GM10248 (cell line): ENCODE results near the gene LRRC73.

Experiments
- CTCF ChIA-PET: fragments of 300-600 bp; sonication (Branson Sonifier 250); formaldehyde crosslinking; extraction: SDS; loops from one replicate; lab custom pipeline; 2021; ENCODE audit warnings: antibody characterized with exemption; lab: Yijun Ruan, JAX
- POLR2A ChIA-PET: fragments of 350-650 bp; sonication (Branson Sonifier 250); formaldehyde crosslinking; extraction: SDS; loops from one replicate; lab custom pipeline; 2020; ENCODE audit warnings: antibody characterized with exemption; lab: Yijun Ruan, JAX
- DNase-seq: peaks from one replicate; pipeline ENCODE4 v3.0.0; 2012; ENCODE audit errors: extremely low spot score
- CTCF ChIP-seq: IDR thresholded peaks from 2 replicates; pipeline ENCODE4 v1.5.1; 2012; ENCODE audit warnings: mild to moderate bottlenecking, low read depth; ENCODE audit errors: extremely low read depth, missing control alignments, control extremely low read depth

The LRRC73 gene

GRCh38 chr6:43521836-43522235 lies 11.7 kb upstream of the LRRC73 start:
- no peak for TF ChIP-seq CTCF
- POLR2A ChIA-PET: no interaction called here
- CTCF ChIA-PET: interaction anchor here (0.7 to 8.0 kb wide), 4 partner anchors 12 to 166 kb away, joined by 3 to 56 read pairs (median 3); no protein-coding TSS in a partner anchor
- no peak for DNase-seq

DNA sequence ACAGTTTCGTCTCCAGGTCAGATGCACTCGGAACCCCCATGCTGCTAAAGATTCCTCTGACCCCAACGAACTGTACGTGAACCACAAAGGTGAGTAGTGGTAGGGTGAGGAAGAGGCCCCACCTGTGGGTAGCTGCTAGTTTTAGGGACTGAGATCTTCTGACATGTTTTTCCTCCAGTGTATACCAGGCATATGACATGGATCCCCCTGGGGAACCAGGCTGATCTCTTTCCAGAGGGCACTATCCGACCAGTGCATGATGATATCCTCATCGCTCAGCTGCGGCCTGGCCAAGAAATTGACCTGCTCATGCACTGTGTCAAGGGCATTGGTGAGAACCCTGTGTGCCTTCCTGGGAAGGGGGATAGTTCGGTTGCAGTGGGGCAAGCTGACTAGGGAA lies 10.0 kb upstream of the LRRC73 start:
- no peak for TF ChIP-seq CTCF
- no peak for DNase-seq
- ChIA-PET POLR2A (no interaction called here), CTCF (interaction anchor here (1.4 to 8.0 kb wide), 4 partner anchors 10 to 29 kb away, joined by 5 to 56 read pairs (median 6); partner anchors contain the start of gene LRRC73)

DNA sequence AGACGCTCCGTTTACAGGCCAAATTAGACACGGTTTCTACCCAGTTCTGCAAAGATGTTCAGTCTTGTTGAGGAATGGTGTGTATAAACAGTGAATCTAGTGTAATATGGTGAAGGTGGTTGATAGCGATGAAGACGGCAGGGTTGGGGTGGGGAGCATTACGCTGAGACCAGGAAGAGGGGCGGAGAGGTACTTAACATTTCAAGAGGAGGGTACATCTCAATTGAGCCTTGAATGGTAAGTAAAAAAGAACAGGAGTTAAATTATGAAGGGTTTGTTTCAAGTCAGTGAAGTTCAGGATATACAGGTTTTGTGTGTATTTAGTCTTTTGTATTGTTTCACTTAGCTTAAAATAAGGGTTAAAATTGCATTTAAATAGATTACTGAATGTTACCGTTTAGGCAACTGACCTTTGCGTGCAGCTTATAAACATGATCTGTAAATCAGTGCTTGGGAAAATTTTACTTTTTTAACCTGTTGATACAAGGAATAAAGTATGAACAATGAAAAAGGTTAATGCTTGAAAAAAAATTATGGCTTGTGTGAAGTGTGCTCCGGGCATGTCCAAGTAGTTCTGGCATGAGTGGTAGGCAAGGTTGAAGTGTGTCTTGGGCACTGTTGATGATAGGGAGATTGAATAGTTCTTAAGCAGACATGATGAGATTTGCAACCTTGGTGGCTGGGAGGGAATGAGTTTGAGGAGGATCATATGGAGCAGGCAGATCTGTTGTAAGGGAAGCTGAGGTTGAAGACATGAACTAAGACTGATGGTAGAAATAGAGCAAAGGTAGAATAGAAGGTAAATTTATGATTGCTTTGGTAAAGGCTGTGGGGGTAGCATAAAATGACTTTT lies 7.6 kb upstream of the LRRC73 start:
- no peak for DNase-seq
- CTCF ChIA-PET: interaction anchor here (1.4 to 8.0 kb wide), 4 partner anchors 11 to 18 kb away, joined by 4 to 56 read pairs (median 5); no protein-coding TSS in a partner anchor
- no peak for TF ChIP-seq CTCF
- POLR2A ChIA-PET: interaction anchor here (1.1 kb wide), 1 partner anchor 8 kb away, joined by 3 read pairs; no protein-coding TSS in a partner anchor

DNA sequence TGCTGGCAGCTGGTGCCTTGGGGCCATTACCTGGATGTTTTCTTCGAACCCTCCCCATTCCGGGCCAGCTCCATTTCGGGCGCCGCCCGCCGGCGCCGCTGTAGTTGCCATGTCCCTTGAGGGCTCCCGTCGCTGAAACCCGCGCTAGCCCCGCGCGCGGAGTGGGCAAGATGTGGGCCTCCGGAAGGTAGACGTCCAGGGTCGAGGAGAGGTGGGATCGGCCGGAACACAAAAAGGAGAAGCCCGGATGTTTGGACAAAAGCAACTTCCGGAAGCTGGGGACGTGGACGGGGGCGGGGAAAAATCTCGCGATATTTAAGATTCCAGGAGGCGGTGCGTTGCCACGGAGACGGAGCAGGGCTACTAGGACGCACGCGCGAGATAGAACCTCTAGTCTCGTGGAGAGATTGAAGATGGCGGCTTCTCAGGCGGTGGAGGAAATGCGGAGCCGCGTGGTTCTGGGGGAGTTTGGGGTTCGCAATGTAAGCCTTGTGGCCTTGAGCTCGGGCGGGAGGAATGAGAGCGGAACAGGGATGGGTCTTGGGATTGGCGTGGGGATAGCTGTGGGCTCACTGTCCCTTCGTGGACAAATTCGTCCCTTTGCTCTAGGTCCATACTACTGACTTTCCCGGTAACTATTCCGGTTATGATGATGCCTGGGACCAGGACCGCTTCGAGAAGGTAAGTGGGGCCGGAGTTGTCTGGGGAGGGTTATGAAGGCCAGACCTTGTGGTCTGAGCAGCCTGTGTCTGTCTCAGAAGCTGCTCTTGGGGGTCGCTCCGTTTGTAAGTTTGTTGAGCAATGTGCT lies 6.8 kb upstream of the LRRC73 start, which contains the start of the genes POLR1C and YIPF3:
TSS of gene POLR1C (plus strand) at position 393 of the 808 bp plus-strand sequence. CDS start at position 414, 21 bp downstream.
TSS of gene YIPF3 (minus strand) at position 230 of the 808 bp plus-strand sequence. CDS start at position 111, 119 bp downstream.
- ChIA-PET POLR2A (interaction anchor here (0.5 to 1.1 kb wide), 2 partner anchors 9 to 37 kb away, joined by 3 read pairs; no protein-coding TSS in a partner anchor), CTCF (interaction anchor here (1.4 to 8.0 kb wide), 4 partner anchors 10 to 288 kb away, joined by 3 to 56 read pairs (median 4); partner anchors contain the start of gene DNPH1)
- no peak for TF ChIP-seq CTCF
- DNase-seq: peak; percentile 98

DNA sequence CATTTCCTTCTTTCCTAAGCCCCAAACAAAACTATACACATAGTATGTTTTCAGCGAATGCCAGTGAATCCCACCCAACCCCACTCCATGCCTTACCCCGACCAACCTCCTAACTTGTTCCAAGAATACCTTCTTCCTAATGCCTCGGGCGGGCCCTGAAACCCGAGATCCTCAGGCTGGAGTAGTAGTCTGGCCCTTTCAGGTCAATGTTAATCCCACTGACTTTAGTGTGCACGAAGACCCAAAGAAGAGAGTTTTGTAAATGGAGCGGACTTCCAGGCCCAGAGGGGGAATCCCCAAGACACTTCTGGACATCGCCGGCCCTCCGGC lies 6.2 kb upstream of the LRRC73 start:
- no peak for TF ChIP-seq CTCF
- ChIA-PET CTCF (interaction anchor here (1.4 to 8.0 kb wide), 4 partner anchors 10 to 287 kb away, joined by 3 to 56 read pairs (median 4); partner anchors contain the start of gene DNPH1), POLR2A (interaction anchor here (0.5 to 1.1 kb wide), 2 partner anchors 9 to 36 kb away, joined by 3 read pairs; no protein-coding TSS in a partner anchor)
- no peak for DNase-seq

- ChIA-PET POLR2A (interaction anchor here (0.6 kb wide), 1 partner anchor 59 kb away, joined by 3 read pairs; no protein-coding TSS in a partner anchor), CTCF (interaction anchor here (1.4 to 8.0 kb wide), 2 partner anchors 9 to 287 kb away, joined by 3 to 56 read pairs; partner anchors contain the start of gene DNPH1)
- DNase-seq: no peak
- no peak for TF ChIP-seq CTCF
Observed at GRCh38 chr6:43515808-43516207, 5.7 kb upstream of the LRRC73 start.
